Amniotic epithelial cell (primary cell): ENCODE measurements around the gene NFIC.
A peak's percentile ranks its signal among the peaks of the same experiment; 100 is the strongest.
"Not testable (repeated sequence)": the region's sequence is repeated elsewhere in the genome, so short reads cannot be mapped to it uniquely, and the experiment has no call there.

Source experiments
- DNase-seq: peaks from one replicate; pipeline ENCODE4 v3.0.0-alpha.2; 2010; ENCODE audit warnings: low read depth

NFIC gene

GRCh38 chr19:3452942-3453214, 86.5 kb downstream of the NFIC start:
- DNase-seq: not testable (repeated sequence)

- no peak for DNase-seq
Measured at GRCh38 chr19:3453840-3454239, 87.5 kb downstream of the NFIC start.

- no peak for DNase-seq
Measured at GRCh38 chr19:3454656-3455392, 88.4 kb downstream of the NFIC start.

- DNase-seq: no peak
Measured at GRCh38 chr19:3455393-3455955, 89.1 kb downstream of the NFIC start.

GRCh38 chr19:3455960-3456601, 89.7 kb downstream of the NFIC start:
- no peak for DNase-seq

- DNase-seq: no peak
Measured at GRCh38 chr19:3456925-3457527, 90.6 kb downstream of the NFIC start.

GRCh38 chr19:3457528-3458228, 91.3 kb downstream of the NFIC start:
- no peak for DNase-seq

GRCh38 chr19:3458229-3459088, 92.1 kb downstream of the NFIC start:
- DNase-seq: peak; percentile 37

- peak; percentile 94 for DNase-seq
Measured at GRCh38 chr19:3459089-3459881, 92.9 kb downstream of the NFIC start.

GRCh38 chr19:3459965-3460582, 93.7 kb downstream of the NFIC start:
- DNase-seq: no peak

- DNase-seq: no peak
Measured at GRCh38 chr19:3462991-3463713, 96.8 kb downstream of the NFIC start.

- DNase-seq: no peak
Measured at GRCh38 chr19:3463714-3464586, 97.6 kb downstream of the NFIC start.

GRCh38 chr19:3464587-3465235, 98.3 kb downstream of the NFIC start:
- DNase-seq: peak; percentile 34

- no peak for DNase-seq
Measured at GRCh38 chr19:3465552-3465951, 99.2 kb downstream of the NFIC start.

- no peak for DNase-seq
Measured at GRCh38 chr19:3466635-3467034, 100.3 kb downstream of the NFIC start.

- no peak for DNase-seq
Measured at GRCh38 chr19:3467437-3468198, 101.2 kb downstream of the NFIC start.

GRCh38 chr19:3468211-3468610, 101.8 kb downstream of the NFIC start:
- DNase-seq: no peak
